Panc1 (cell line): ENCODE data around the gene ZNF823. TPM values are rescaled to one million over a fixed set of nuclear protein-coding genes. Genes with fewer than 3 reads are reported as not detected.
A peak's percentile ranks its signal among the peaks of the same experiment; 100 is the strongest.

Experiments used
- ATAC-seq: fragments of 200-7000 bp; cut with Tn5 transposase; 2 replicates; pipeline ENCODE4 v1.9.1; 2020; ENCODE audit warnings: mild to moderate bottlenecking, moderate library complexity
- Bru-seq: library from RNA; stranded (reverse); fragments of 400-500 nt; gene quantifications from one replicate; lab custom pipeline; 2021; lab: Mats Ljungman, UMichigan
- BruChase-seq, 2 experiments: library from RNA; stranded (reverse); fragments of 400-500 nt; gene quantifications; one replicate each; lab custom pipeline; 2021; lab: Mats Ljungman, UMichigan
- BruUV-seq: library from RNA; stranded (reverse); fragments of 400-500 nt; replicated peaks from 2 replicates; lab custom pipeline; 2021; lab: Mats Ljungman, UMichigan
- CTCF ChIA-PET: fragments of 300-600 bp; sonication (Branson Sonifier 250); formaldehyde crosslinking; loops from one replicate; lab custom pipeline; 2022; ENCODE audit warnings: antibody characterized with exemption; lab: Charles Lee
- POLR2A ChIA-PET: fragments of 300-600 bp; sonication (Branson Sonifier 250); formaldehyde crosslinking; loops from one replicate; lab custom pipeline; 2022; ENCODE audit warnings: antibody characterized with exemption; lab: Charles Lee
- DNase-seq: peaks from one replicate; pipeline ENCODE4 v3.0.0-alpha.2; 2010; ENCODE audit warnings: low read depth, low spot score
- H3K27ac ChIP-seq: 2 replicates; pipeline ENCODE4 v1.5.1; 2011; ENCODE audit warnings: mild to moderate bottlenecking, low read length, inconsistent platforms
- H3K27me3 ChIP-seq: fragments of 200-500 bp; sonication (Bioruptor generic); 2 replicates; pipeline ENCODE4 v1.6.0; 2014; ENCODE audit warnings: low read length, inconsistent platforms; ENCODE audit not compliant: control insufficient read depth, insufficient read depth
- H3K36me3 ChIP-seq: fragments of 200-500 bp; sonication (Bioruptor generic); 2 replicates; pipeline ENCODE4 v1.5.1; 2014; ENCODE audit warnings: inconsistent platforms, mild to moderate bottlenecking, low read length, moderate library complexity; ENCODE audit not compliant: control insufficient read depth, insufficient read depth
- H3K4me1 ChIP-seq: 2 replicates; pipeline ENCODE4 v1.5.1; 2011; ENCODE audit warnings: inconsistent platforms, mild to moderate bottlenecking, low read length, moderate library complexity; ENCODE audit not compliant: control insufficient read depth, insufficient read depth
- H3K4me3 ChIP-seq, 2 experiments: 2 replicates each; pipeline ENCODE4 v1.5.1; 2011 to 2012; ENCODE audit warnings: low read depth in 2 of 2, low read length in 2 of 2, mild to moderate bottlenecking in 2 of 2, inconsistent platforms in 1 of 2, moderate library complexity in 1 of 2
- H3K9me3 ChIP-seq: fragments of 200-500 bp; sonication (Bioruptor generic); 2 replicates; pipeline ENCODE4 v1.5.1; 2014; ENCODE audit warnings: low read depth, mild to moderate bottlenecking, inconsistent platforms, low read length, moderate library complexity; ENCODE audit not compliant: control insufficient read depth, insufficient read depth
- POLR2AphosphoS5 ChIP-seq: IDR thresholded peaks from 2 replicates; pipeline ENCODE4 v1.6.1; 2012; ENCODE audit warnings: mild to moderate bottlenecking, low read depth, low read length, moderate library complexity
- SIN3A ChIP-seq: IDR thresholded peaks from 2 replicates; pipeline ENCODE4 v1.6.1; 2012; ENCODE audit warnings: low read depth, mild to moderate bottlenecking, low read length, moderate library complexity, borderline replicate concordance; ENCODE audit not compliant: insufficient read depth
- TCF7L2 ChIP-seq: IDR thresholded peaks from 2 replicates; pipeline ENCODE4 v1.6.1; 2011; ENCODE audit warnings: mild to moderate bottlenecking, low read depth, low read length, inconsistent platforms
- in situ Hi-C: cut with HindIII; loops from 2 replicates; pipeline ENCODE4 v1.10.0; 2016; ENCODE audit warnings: low sequenced_read_pairs, low pct_unique_long_range_greater_than_20kb
- intact Hi-C: fragments of 100-400 bp; cut with micrococcal nuclease; formaldehyde crosslinking; loops from one replicate; pipeline ENCODE4 v1.10.0; 2022; ENCODE audit not compliant: unreplicated experiment
- long read RNA-seq: library from polyadenylated mRNA; unstranded; transcript quantifications from one replicate; pipeline ENCODE4 v2.0.0, GENCODE V29; 2021; ENCODE audit not compliant: unreplicated experiment
- polyA plus RNA-seq: library from polyadenylated mRNA; unstranded; fragments of >200 nt; gene quantifications from one replicate; pipeline ENCODE4 v1.2.1, GENCODE V29; 2012; ENCODE audit warnings: missing spikeins; ENCODE audit not compliant: insufficient read length
- total RNA-seq: library from RNA; stranded (reverse); gene quantifications from one replicate; pipeline ENCODE4 v1.2.1, GENCODE V29; 2021; ENCODE audit not compliant: unreplicated experiment
- TF ChIP-seq, protein P1 (sequence below), 2 experiments: IDR thresholded peaks; 2 replicates each; pipeline ENCODE4 v1.6.1; 2011 to 2012; ENCODE audit warnings: low read depth in 2 of 2, control low read depth in 1 of 2, low read length in 1 of 2, mild to moderate bottlenecking in 1 of 2, moderate library complexity in 1 of 2; ENCODE audit not compliant: insufficient read depth in 1 of 2
- TF ChIP-seq, protein P2 (sequence below): fragments of 450-650 bp; IDR thresholded peaks from 2 replicates; pipeline ENCODE4 v1.5.1; 2017; ENCODE audit warnings: mild to moderate bottlenecking

Gene ZNF823
- 5.0 TPM for total RNA-seq
- polyA plus RNA-seq, result 1.7 TPM
- percentile 57 among the genes with signal in this experiment for Bru-seq, nascent RNA
- BruChase-seq, experiment 1, labeled RNA remaining after a 2-hour chase, result percentile 62 among the genes with signal in this experiment
- BruChase-seq, experiment 2, labeled RNA remaining after a 6-hour chase, result percentile 56 among the genes with signal in this experiment
- long read RNA-seq, transcript ZNF823-201 (4 exons, 2,423 nt), result major isoform, 16 of 20 reads
- long read RNA-seq, partial matches to known transcripts, result 0 of 20 reads
- long read RNA-seq, other reads (novel, unspliced or antisense), result 2 of 20 reads

DNA sequence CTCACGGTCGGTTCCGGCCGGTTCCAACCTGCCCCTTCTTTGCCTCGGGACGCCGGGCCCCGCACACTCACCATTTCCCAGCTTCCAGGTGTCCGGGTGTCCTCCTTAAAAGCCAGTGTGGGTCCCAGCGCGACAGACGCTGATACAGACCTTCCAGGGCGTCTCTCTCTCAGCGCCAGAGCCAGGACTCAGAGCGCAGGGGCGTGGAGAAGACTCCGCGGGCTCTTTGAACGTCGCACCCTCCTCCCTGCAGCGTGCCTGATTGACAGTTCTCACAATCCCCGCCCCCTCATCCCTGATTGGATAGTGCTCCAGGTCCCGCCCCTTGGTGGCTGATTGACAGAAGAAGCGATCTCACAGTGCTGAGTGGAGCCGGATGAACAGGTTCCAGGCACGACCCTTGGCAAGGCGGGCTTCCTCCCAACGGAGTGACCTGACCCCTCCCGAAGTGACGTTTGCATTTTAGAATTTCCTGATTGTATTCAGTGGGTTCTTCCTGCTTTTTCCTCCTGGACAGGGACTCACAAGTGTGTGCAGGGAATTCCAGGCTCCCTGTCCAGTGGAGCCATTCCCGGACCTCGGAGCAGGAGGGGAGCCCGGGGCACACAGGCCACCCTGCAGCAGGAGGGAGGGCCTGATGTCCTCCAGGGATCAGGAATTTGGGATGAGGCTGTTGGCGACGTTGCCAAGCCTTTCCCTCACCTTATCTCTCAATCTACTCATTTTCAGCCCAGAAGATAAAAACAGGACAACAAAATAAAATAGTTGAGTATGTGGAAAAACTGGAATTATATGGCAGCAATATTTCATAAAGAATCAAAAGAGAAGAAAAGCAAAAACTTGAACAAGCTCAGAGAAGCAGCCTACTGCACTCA is at the start of gene ZNF823:
ZNF823 (minus strand) TSS at position 201 of the 875 bp plus-strand sequence; CDS start at position 74, 127 bp downstream.
- Histone ChIP-seq H3K9me3 (no peaks in the 10 kb centered on the region), H3K36me3 (no peaks in the 10 kb centered on the region), H3K27ac (peak within 1 kb of the TSS; percentile 95), H3K4me3 (peak within 1 kb of the TSS; percentile 83 to 84), H3K4me1 (peaks cover 7% of the 10 kb centered on the region), H3K27me3 (no peaks in the 10 kb centered on the region)
- TF ChIP-seq POLR2AphosphoS5 (peak; percentile 54; the same call in 1 of the 2 replicates), TCF7L2 (peak; percentile 100), SIN3A (no peak)
- TF ChIP-seq, protein P1, sequence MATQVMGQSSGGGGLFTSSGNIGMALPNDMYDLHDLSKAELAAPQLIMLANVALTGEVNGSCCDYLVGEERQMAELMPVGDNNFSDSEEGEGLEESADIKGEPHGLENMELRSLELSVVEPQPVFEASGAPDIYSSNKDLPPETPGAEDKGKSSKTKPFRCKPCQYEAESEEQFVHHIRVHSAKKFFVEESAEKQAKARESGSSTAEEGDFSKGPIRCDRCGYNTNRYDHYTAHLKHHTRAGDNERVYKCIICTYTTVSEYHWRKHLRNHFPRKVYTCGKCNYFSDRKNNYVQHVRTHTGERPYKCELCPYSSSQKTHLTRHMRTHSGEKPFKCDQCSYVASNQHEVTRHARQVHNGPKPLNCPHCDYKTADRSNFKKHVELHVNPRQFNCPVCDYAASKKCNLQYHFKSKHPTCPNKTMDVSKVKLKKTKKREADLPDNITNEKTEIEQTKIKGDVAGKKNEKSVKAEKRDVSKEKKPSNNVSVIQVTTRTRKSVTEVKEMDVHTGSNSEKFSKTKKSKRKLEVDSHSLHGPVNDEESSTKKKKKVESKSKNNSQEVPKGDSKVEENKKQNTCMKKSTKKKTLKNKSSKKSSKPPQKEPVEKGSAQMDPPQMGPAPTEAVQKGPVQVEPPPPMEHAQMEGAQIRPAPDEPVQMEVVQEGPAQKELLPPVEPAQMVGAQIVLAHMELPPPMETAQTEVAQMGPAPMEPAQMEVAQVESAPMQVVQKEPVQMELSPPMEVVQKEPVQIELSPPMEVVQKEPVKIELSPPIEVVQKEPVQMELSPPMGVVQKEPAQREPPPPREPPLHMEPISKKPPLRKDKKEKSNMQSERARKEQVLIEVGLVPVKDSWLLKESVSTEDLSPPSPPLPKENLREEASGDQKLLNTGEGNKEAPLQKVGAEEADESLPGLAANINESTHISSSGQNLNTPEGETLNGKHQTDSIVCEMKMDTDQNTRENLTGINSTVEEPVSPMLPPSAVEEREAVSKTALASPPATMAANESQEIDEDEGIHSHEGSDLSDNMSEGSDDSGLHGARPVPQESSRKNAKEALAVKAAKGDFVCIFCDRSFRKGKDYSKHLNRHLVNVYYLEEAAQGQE (IDR thresholded peaks at IDR 0.05; ENCODE audit: insufficient read depth in 1 of 2, low read depth in 2 of 2, low read length in 1 of 2), result no peak
- TF ChIP-seq, protein P2, sequence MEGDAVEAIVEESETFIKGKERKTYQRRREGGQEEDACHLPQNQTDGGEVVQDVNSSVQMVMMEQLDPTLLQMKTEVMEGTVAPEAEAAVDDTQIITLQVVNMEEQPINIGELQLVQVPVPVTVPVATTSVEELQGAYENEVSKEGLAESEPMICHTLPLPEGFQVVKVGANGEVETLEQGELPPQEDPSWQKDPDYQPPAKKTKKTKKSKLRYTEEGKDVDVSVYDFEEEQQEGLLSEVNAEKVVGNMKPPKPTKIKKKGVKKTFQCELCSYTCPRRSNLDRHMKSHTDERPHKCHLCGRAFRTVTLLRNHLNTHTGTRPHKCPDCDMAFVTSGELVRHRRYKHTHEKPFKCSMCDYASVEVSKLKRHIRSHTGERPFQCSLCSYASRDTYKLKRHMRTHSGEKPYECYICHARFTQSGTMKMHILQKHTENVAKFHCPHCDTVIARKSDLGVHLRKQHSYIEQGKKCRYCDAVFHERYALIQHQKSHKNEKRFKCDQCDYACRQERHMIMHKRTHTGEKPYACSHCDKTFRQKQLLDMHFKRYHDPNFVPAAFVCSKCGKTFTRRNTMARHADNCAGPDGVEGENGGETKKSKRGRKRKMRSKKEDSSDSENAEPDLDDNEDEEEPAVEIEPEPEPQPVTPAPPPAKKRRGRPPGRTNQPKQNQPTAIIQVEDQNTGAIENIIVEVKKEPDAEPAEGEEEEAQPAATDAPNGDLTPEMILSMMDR, result no peak
- DNase-seq (peak; percentile 84), ATAC-seq (peak; percentile 99)
- ChIA-PET POLR2A (no interaction called here), CTCF (no interaction called here)
- no TSS peak for BruUV-seq
- intact Hi-C loops (no loop called here), in situ Hi-C loops (no loop called here)

GRCh38 chr19:11787536-11787935 is 48.8 kb upstream of the ZNF823 start:
- in situ Hi-C loops, result no loop called here
- ChIA-PET CTCF (no interaction called here), POLR2A (no interaction called here)
- DNase-seq (no peak), ATAC-seq (no peak)
- no peaks in the 10 kb centered on the region for H3K4me1 ChIP-seq
- BruUV-seq, result no TSS peak
- intact Hi-C loops, result no loop called here
- H3K9me3 ChIP-seq, result peaks cover 24% of the 10 kb centered on the region
- H3K27ac ChIP-seq, result no peak overlapping the region
- no peak overlapping the region for H3K4me3 ChIP-seq
- no peak for TF ChIP-seq TCF7L2
- TF ChIP-seq, protein P2, result no peak
- no peak for TF ChIP-seq SIN3A
- TF ChIP-seq, protein P1 (IDR thresholded peaks at IDR 0.05; ENCODE audit: insufficient read depth in 1 of 2, low read depth in 2 of 2, low read length in 1 of 2), result no peak
- no peak for TF ChIP-seq POLR2AphosphoS5
- H3K36me3 ChIP-seq, result no peaks in the 10 kb centered on the region
- no peaks in the 10 kb centered on the region for H3K27me3 ChIP-seq
